Subcutaneous abdominal adipose tissue (tissue), 5 donors: ENCODE measurements around the gene CECR2.
A peak's percentile ranks its signal among the peaks of the same experiment; 100 is the strongest.

Source experiments
- H3K27ac ChIP-seq: one replicate; pipeline ENCODE4 v1.7.0; 2013; ENCODE audit warnings: low read depth, mild to moderate bottlenecking, inconsistent platforms, low read length, moderate library complexity
- H3K27me3 ChIP-seq, 5 donors: one replicate each; pipeline ENCODE4 v1.7.0; 2013; ENCODE audit warnings: low read length in 5 of 5, inconsistent platforms in 1 of 5; ENCODE audit not compliant: control insufficient read depth in 5 of 5, insufficient read depth in 4 of 5
- H3K36me3 ChIP-seq, 5 donors: one replicate each; pipeline ENCODE4 v1.7.0; 2013; ENCODE audit warnings: low read length in 5 of 5; ENCODE audit not compliant: control insufficient read depth in 5 of 5, insufficient read depth in 5 of 5
- H3K4me1 ChIP-seq, 5 donors: one replicate each; pipeline ENCODE4 v1.7.0; 2013; ENCODE audit warnings: low read length in 5 of 5, mild to moderate bottlenecking in 3 of 5, moderate library complexity in 1 of 5; ENCODE audit not compliant: control insufficient read depth in 5 of 5, insufficient read depth in 5 of 5
- H3K4me3 ChIP-seq, 5 donors: one replicate each; pipeline ENCODE4 v1.7.0; 2013; ENCODE audit warnings: low read length in 5 of 5, low read depth in 1 of 5
- H3K9ac ChIP-seq, 5 donors: one replicate each; pipeline ENCODE4 v1.7.0; 2013; ENCODE audit warnings: low read length in 5 of 5, mild to moderate bottlenecking in 4 of 5, moderate library complexity in 3 of 5
- H3K9me3 ChIP-seq, 5 donors: one replicate each; pipeline ENCODE4 v1.7.0; 2013; ENCODE audit warnings: low read length in 5 of 5; ENCODE audit not compliant: control insufficient read depth in 5 of 5
- donor health status: healthy.
- donor health status: healthy.
- donor health status: healthy.
- donor health status: healthy.
- donor health status: healthy.

Gene CECR2

GRCh38 chr22:17436382-17436980, 67.2 kb downstream of the CECR2 start:
- H3K9ac ChIP-seq = no peak overlapping the region
- H3K4me3 ChIP-seq = no peak overlapping the region
- no peaks in the 10 kb centered on the region for H3K36me3 ChIP-seq
- no peaks in the 10 kb centered on the region for H3K9me3 ChIP-seq
- H3K27ac ChIP-seq = no peak overlapping the region
- H3K27me3 ChIP-seq = no peaks in the 10 kb centered on the region
- peaks cover 0 to 8% (median 5%) of the 10 kb centered on the region in 5 donors for H3K4me1 ChIP-seq

- Histone ChIP-seq H3K4me1 (peaks cover 0 to 8% (median 5%) of the 10 kb centered on the region in 5 donors), H3K4me3 (peak overlapping the region in 1 of 5 donors; percentile 6), H3K27me3 (no peaks in the 10 kb centered on the region), H3K9ac (no peak overlapping the region), H3K9me3 (no peaks in the 10 kb centered on the region), H3K36me3 (no peaks in the 10 kb centered on the region), H3K27ac (no peak overlapping the region)
Measured at GRCh38 chr22:17436981-17437412, 67.7 kb downstream of the CECR2 start.

GRCh38 chr22:17438026-17438425, 68.8 kb downstream of the CECR2 start:
- Histone ChIP-seq H3K9me3 (no peaks in the 10 kb centered on the region), H3K36me3 (no peaks in the 10 kb centered on the region), H3K27me3 (no peaks in the 10 kb centered on the region), H3K27ac (no peak overlapping the region), H3K4me1 (peaks cover 0 to 8% (median 5%) of the 10 kb centered on the region in 5 donors), H3K4me3 (no peak overlapping the region), H3K9ac (no peak overlapping the region)

DNA sequence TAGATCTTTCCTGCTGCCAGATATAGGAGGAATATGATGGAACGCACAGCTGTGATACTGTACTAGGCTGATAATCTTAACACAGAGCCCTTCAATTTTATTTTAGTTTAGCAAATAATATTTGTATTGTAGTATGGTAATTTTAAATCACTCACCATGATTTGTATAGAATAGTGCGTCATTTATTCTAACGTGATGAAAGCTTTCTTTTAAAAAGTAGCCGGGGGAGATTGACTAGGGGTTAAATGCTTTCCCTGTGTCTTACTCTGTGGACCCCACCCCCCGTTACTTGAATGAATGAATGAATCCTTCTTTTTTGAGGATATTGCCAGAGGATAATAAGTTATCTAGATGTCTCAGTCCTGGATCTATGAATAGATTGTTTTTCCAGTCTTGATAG, 72.1 kb downstream of the CECR2 start:
- H3K27me3 ChIP-seq = no peaks in the 10 kb centered on the region
- H3K36me3 ChIP-seq = no peaks in the 10 kb centered on the region
- no peaks in the 10 kb centered on the region for H3K9me3 ChIP-seq
- no peak overlapping the region for H3K27ac ChIP-seq
- H3K4me1 ChIP-seq = peaks cover 0 to 5% (median 3%) of the 10 kb centered on the region in 5 donors
- no peak overlapping the region for H3K9ac ChIP-seq
- H3K4me3 ChIP-seq = no peak overlapping the region

- no peak overlapping the region for H3K9ac ChIP-seq
- H3K4me1 ChIP-seq = no peaks in the 10 kb centered on the region
- H3K27me3 ChIP-seq = no peaks in the 10 kb centered on the region
- H3K36me3 ChIP-seq = no peaks in the 10 kb centered on the region
- H3K9me3 ChIP-seq = no peaks in the 10 kb centered on the region
- no peak overlapping the region for H3K27ac ChIP-seq
- H3K4me3 ChIP-seq = no peak overlapping the region
Measured at GRCh38 chr22:17443405-17444203, 74.3 kb downstream of the CECR2 start.

DNA sequence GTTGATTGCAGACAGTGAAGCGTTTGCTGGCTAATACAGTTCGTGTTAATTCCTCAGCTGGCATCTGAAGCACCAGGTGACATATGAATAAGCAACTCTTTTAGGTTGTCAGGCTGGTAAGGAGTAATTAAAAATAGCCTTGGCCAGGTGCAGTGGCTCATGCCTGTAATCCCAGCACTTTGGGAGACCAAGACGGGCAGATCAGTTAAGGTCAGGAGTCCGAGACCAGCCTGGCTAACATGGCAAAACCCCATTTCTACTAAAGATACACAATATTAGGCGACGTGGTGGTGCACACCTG, 74.9 kb downstream of the CECR2 start:
- Histone ChIP-seq H3K27me3 (no peaks in the 10 kb centered on the region), H3K4me3 (no peak overlapping the region), H3K27ac (no peak overlapping the region), H3K4me1 (no peaks in the 10 kb centered on the region), H3K9ac (no peak overlapping the region), H3K9me3 (no peaks in the 10 kb centered on the region), H3K36me3 (no peaks in the 10 kb centered on the region)

GRCh38 chr22:17446698-17447097, 77.4 kb downstream of the CECR2 start:
- no peak overlapping the region for H3K9ac ChIP-seq
- no peaks in the 10 kb centered on the region for H3K4me1 ChIP-seq
- no peak overlapping the region for H3K4me3 ChIP-seq
- H3K9me3 ChIP-seq = no peaks in the 10 kb centered on the region
- H3K36me3 ChIP-seq = no peaks in the 10 kb centered on the region
- H3K27ac ChIP-seq = no peak overlapping the region
- peaks cover 0 to 2% (median 0%) of the 10 kb centered on the region in 5 donors for H3K27me3 ChIP-seq

DNA sequence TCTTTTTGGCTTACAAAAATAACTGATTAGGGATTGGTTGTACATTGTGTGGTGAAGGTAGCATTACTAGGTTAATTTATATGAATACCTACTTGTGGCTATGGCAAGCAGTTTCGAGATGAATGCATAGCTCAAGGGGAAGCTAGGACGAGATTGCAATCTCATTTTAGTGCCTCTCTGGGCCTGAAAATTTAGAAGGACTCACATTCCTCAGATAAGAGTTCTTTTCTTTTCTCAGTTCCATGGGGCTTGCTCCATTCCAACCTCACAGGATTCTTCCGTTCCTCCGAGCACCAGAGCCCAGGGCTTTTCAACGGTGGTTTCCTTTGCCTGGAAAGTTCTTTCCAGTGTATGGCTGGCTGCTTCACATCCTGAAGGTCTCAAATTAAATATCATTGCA, 82.1 kb downstream of the CECR2 start:
- H3K27me3 ChIP-seq = peaks cover 0 to 2% (median 0%) of the 10 kb centered on the region in 5 donors
- H3K4me1 ChIP-seq = no peaks in the 10 kb centered on the region
- no peak overlapping the region for H3K9ac ChIP-seq
- H3K36me3 ChIP-seq = no peaks in the 10 kb centered on the region
- H3K4me3 ChIP-seq = no peak overlapping the region
- no peaks in the 10 kb centered on the region for H3K9me3 ChIP-seq
- no peak overlapping the region for H3K27ac ChIP-seq

DNA sequence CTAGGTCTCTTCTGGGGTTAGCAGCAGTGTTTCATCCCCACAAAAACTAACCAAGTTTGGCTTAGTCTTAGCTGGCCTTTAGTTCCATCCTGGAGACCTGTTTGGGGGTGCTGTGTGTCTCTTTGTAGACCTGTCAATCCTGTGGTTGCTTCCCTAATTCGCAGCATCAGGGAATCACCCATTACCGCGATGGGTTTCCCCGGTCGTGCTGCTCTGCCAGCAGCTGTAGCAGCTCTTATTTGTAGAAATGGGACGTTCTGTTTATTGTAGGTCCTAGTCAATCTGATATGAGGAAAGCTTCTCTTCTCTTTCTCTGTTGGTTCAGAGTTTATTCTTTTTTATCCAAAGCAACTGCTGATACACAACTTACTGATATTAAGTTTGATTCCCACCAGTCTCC, 91.6 kb downstream of the CECR2 start:
- H3K9ac ChIP-seq = no peak overlapping the region
- H3K27me3 ChIP-seq = no peaks in the 10 kb centered on the region
- no peaks in the 10 kb centered on the region for H3K9me3 ChIP-seq
- H3K4me1 ChIP-seq = no peaks in the 10 kb centered on the region
- H3K27ac ChIP-seq = no peak overlapping the region
- H3K4me3 ChIP-seq = no peak overlapping the region
- H3K36me3 ChIP-seq = no peaks in the 10 kb centered on the region

DNA sequence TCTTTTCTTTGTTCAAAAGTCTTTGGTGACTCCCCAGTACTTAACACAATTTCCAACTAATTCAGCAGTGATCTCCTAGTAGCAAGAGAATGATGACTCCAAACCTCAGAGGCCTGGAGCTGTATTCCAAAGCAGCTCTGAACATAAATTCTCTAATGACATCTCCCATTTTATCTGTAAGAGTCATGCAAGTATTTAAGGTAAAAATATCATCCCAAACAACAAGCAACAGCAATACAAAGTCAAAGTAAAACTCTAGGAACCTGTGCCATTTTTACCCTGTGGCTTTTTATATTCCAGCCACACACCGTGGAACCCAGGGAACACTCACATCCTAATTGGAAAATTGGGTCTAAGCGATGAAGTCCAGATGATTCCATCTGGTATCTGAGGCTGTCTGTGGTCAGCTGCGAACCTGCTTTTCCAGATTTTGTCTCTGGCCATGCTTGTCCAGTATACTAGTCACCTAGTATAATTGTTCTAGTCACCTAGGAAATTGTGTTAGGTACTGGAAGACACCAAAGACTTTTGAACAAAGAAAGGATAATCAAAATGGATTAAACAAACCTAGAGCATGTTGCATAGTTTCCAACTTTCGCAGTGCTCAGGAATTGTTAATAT, 101.7 kb downstream of the CECR2 start:
- H3K27me3 ChIP-seq = peaks cover 0 to 14% (median 6%) of the 10 kb centered on the region in 5 donors
- H3K4me1 ChIP-seq = peaks cover 0 to 2% (median 0%) of the 10 kb centered on the region in 5 donors
- no peak overlapping the region for H3K9ac ChIP-seq
- no peak overlapping the region for H3K4me3 ChIP-seq
- H3K36me3 ChIP-seq = no peaks in the 10 kb centered on the region
- H3K9me3 ChIP-seq = no peaks in the 10 kb centered on the region
- H3K27ac ChIP-seq = no peak overlapping the region
